Activated CD4-positive, CD25-positive, alpha-beta regulatory T cell treated with anti-CD3 and anti-CD28 coated beads, Interleukin-2, amount 50 U/mL, for 72 hours (primary cell): ENCODE data around the gene PRKN.
"Not testable (repeated sequence)": the region's sequence is repeated elsewhere in the genome, so short reads cannot be mapped to it uniquely, and the experiment has no call there.

Experiments
- DNase-seq: peaks from one replicate; pipeline ENCODE4 v3.0.0; 2021

PRKN gene

DNA sequence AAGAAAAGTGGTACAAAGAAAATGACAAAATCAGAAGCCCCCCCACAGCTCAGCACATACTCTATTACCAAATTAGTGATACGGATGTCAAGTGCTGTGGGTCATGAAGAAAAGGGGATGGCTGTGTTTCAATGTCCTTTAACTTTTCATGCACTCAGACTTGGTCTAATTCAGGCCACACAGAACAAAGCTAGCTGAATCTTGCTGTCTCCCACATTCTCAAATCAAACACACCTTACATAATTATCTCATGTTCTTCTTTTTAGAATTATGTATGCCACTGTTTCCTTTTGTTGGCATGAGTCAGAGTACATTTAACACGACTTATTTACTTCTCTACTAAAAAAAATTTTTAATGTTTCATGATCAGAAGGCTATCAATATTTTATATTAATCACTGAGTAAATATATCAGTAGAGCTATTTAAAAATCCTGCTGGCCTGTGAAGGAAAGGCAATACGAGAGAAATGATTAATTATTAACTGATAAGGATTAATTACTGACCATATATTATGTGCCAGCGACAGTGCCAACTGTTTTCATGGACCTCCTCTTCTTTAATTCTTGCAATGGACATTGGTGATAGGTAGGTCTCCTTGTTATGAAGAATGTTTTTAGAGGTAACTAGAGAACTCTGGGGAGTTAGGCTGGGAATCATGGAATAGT, 857.2 kb downstream of the PRKN start:
- no peak for DNase-seq

GRCh38 chr6:161869491-161869890, 858.1 kb downstream of the PRKN start:
- no peak for DNase-seq

DNA sequence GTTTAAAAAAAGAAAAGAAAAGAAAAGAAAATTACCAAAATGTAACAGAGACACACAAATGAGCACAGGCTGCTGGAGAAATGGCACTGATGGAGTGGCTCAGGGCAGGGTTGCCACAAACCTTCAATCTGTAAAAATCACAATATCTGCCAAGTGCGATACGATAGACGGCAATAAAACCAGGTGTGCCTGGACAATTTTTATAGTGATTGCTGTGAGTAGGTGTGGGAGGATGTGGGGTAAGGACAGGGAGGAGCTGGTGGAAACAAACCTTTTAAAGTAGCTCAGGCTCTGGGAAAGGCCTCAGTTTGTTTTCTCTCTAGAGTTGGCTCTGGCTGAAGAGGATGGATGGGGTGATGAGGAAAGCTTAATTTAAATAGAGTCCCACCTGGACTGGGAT, 861.0 kb downstream of the PRKN start:
- DNase-seq = no peak

GRCh38 chr6:161861061-161861460, 866.5 kb downstream of the PRKN start:
- DNase-seq = not testable (repeated sequence)

GRCh38 chr6:161853657-161854056, 873.9 kb downstream of the PRKN start:
- no peak for DNase-seq

- not testable (repeated sequence) for DNase-seq
Measured at GRCh38 chr6:161851486-161851885, 876.1 kb downstream of the PRKN start.

GRCh38 chr6:161850562-161850961, 877.0 kb downstream of the PRKN start:
- DNase-seq = no peak

DNA sequence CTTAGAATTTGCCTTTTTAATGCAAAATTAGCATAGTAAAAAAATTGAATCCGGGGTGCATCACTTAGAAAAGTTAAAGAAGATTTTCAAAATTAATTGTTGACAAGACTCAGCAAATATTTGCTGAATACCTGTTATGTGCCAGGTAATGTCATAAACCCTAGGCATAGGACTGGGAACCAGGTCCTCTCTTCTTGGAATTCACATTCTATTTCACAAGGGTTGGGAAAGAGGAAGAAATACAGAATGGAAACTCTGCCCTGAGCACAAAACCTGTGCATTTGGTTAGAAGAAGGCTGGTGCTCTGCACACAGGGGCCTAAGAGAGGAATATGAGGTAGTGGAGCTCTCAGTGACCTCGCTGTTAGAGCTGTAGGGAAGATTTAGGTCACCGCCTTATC, 879.9 kb downstream of the PRKN start:
- DNase-seq = no peak

DNA sequence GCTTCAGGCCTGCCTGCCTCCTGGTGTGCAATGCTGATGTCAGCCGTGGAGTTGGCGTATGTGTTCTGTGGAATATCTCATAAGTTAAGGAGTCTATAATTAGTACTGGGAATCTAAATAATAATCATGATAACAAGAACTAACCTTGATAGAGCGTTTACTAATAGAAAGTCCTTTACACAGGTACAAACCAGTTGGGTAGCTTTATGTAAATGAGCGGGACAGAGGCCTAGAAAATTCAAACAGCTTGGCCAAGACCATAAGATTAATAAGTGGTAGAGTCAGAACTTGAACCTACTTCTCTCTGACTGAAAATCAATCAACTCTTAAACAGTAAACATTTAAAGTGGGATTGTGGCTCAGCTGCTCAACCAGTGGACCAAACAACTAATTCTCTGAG, 882.8 kb downstream of the PRKN start:
- DNase-seq = no peak

- no peak for DNase-seq
Measured at GRCh38 chr6:161843066-161843465, 884.5 kb downstream of the PRKN start.

DNA sequence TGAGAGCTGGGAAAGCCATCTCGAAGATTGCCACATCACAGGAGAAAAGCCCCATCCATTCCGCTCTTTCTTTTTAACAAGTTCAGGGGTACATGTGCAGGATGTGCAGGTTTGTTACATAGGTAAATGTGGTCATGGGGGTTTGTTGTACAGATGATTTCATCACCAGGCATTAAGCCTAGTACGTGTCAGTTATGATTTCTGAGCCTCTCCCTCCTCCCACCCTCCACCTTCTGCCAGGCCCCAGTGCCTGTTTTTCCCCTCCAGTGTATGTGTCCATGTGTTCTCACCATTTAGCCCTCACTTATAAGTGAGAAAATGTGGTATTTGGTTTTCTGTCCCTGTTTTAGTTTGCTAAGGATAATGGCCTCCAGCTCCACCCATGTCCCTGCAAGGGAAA, 887.2 kb downstream of the PRKN start:
- DNase-seq = no peak

GRCh38 chr6:161838306-161839035, 889.1 kb downstream of the PRKN start:
- no peak for DNase-seq

GRCh38 chr6:161837854-161838253, 889.7 kb downstream of the PRKN start:
- no peak for DNase-seq

DNA sequence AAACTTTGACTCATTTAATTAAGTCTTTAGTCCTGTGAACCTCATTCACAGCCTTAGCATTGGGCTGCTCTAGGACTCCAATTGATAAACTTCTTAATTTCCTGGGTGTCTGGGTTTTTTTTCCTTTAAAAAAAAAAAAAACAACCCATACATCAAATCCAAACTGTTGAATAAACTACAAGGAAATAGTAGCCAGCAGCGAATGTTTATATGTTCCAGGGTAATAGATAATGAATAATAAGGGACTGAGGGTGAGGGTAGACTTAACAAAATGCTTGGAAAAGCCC, 890.2 kb downstream of the PRKN start:
- no peak for DNase-seq

- DNase-seq = no peak
Measured at GRCh38 chr6:161836643-161837448, 890.7 kb downstream of the PRKN start.

GRCh38 chr6:161835500-161836215, 891.9 kb downstream of the PRKN start:
- DNase-seq = no peak

- no peak for DNase-seq
Measured at GRCh38 chr6:161834426-161834825, 893.1 kb downstream of the PRKN start.

DNA sequence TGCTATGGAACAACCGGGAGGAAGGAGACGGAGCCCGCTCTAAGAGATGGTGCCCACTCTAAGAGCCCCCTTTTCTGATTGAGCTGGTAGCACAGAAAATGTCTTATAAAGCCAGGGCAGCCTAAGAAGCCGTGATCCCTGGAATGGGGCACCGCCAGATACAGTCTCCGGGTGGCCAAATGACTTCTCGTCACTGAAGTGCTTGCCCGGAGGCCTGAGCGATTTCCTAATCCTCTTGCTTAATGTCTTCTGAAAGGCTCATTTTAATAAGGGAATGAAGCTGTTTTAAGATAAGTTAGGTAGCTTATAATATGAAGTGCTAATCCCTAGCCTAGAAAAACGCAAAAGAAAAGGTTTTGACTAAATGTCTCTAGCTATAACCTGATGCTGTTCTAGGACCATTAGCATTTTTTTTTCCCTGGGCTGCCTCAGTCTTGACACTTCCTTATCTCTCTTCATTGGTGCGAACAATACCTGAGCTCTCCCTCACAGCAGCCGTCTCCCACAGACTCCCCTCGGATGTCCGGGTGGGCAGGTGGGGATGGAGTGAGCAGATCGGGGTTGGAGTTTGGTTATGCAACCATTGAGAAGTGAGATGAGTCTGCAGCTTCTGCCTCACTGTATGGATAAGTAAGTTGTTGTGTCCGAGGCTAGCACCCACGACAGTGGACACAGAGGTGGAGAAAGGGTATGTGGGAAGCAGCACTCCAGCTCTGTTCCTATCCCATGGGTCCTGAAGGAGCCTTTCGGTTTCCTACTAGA, 894.3 kb downstream of the PRKN start:
- no peak for DNase-seq

DNA sequence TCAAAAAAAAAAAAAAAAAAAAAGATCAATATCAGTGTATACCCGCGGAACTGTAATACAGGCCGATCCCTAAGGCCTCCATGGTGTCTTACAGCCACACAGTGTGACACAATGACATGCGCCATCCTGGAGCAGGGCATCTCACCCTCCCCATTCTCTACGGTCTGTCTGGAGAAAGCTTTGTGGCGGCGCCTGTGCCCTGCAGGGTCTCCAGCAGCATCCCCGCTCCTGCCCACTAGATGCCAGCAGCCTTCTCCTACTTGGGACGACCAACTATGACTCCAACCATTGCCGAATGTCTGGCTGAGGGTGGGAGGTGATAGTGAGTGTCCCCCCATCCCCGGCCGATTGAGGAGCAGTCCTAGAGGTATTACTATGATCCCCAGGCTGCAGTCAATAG, 894.9 kb downstream of the PRKN start:
- DNase-seq = no peak

DNA sequence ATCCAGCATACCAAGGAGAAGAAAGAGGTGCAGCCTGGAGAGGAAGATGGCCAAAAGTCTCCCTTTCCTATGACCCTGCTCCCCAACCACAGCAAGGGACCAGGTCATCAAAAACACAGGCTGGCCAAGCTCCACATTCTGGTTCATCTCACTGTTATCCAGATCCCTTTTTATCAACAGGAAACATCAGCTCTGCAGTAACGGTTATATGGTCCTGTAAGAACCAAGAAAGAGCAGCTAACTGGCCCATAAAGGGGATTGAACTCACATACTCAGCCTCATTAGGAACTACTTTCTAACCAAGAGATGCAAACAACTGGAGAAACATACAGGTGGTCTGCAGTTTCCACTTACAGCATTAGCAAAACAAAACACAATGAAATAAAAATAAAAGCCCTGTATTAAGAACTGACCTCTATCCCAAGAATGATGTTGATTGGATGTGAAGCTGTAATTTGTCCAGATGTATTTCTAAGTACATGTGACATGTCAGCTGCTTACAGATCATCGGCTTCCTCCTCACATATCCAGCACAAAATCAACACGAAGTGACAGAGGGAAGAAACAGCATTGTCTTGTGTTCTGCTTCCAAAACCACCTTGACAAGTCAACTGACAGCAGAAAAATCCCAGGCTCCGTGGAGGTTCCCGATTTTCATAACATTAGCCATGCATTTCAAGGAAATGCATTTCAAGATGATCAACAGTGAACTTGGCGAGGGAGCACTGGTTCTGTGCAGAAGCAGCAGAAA, 896.5 kb downstream of the PRKN start:
- no peak for DNase-seq

DNA sequence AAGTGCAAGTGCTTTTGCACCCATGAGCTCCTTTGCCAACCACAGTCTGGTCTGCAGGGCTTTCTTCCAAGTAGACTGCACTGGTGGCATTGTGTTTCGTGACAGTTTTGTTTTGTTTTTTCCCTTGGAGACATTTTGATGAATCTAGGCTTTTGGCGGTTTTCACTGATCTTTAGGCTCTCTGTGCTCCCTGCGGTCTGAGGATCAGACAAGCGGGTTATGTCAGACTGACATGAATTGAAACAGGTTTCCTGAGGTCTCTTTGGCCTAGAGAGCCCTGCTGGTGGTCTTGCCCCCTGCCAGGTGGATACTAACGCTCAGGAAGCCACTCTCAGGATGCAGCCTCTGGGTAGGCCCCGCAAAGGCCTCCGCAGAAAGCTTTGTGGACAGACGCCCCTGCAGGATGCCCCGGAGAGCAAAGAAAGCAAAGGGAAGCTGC, 898.3 kb downstream of the PRKN start:
- no peak for DNase-seq

DNA sequence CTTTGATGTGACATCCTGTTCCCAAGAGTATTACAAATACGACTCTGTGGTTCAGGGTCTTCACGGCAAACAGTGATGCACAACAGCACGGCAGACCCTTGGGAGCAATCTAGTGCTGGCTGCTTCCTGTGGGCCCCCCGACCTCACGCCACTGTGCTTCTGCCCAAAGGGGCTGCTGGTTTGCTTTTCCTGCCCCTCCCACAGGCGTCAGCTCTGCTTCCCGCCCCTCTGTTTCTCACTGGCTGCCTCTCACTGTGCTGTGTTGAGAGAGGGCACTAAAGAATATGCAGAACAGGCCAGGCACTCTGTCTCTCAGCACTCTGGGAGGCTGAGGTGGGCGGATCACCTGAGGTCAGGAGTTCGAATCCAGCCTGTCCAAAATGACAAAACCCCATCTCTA, 899.2 kb downstream of the PRKN start:
- DNase-seq = no peak
